Osteoblast (primary cell): ENCODE measurements around the gene EDC4. TPM values are rescaled to one million over a fixed set of nuclear protein-coding genes. Genes with fewer than 3 reads are reported as not detected.

ENCODE experiments used
- DNase-seq: peaks from one replicate; pipeline ENCODE4 v3.0.0; 2011; ENCODE audit warnings: low spot score, mixed read lengths; ENCODE audit not compliant: insufficient read length; ENCODE audit errors: missing footprints
- H2AFZ ChIP-seq: 2 replicates; pipeline ENCODE4 v1.6.0; 2011; ENCODE audit warnings: mild to moderate bottlenecking, low read length
- H3K27ac ChIP-seq: 2 replicates; pipeline ENCODE4 v1.5.1; 2011; ENCODE audit warnings: mild to moderate bottlenecking, low read depth, low read length, moderate library complexity
- H3K27me3 ChIP-seq: 2 replicates; pipeline ENCODE4 v1.6.0; 2012; ENCODE audit warnings: mild to moderate bottlenecking, control low read depth, inconsistent platforms, low read length, moderate library complexity; ENCODE audit not compliant: insufficient read depth
- H3K36me3 ChIP-seq: 2 replicates; pipeline ENCODE4 v1.5.1; 2011; ENCODE audit warnings: mild to moderate bottlenecking, low read length, control low read depth, moderate library complexity; ENCODE audit not compliant: insufficient read depth
- H3K4me1 ChIP-seq: 2 replicates; pipeline ENCODE4 v1.5.1; 2011; ENCODE audit warnings: mild to moderate bottlenecking, low read length, control low read depth, moderate library complexity; ENCODE audit not compliant: insufficient read depth
- H3K4me2 ChIP-seq: 2 replicates; pipeline ENCODE4 v1.6.0; 2011; ENCODE audit warnings: mild to moderate bottlenecking, low read length; ENCODE audit not compliant: insufficient read depth
- H3K4me3 ChIP-seq: fragments of 200-600 bp; sonication (generic); 3 replicates; pipeline ENCODE4 v1.5.1; 2012; ENCODE audit warnings: mild to moderate bottlenecking, low read length, inconsistent platforms; ENCODE audit not compliant: insufficient read depth
- H3K79me2 ChIP-seq: 2 replicates; pipeline ENCODE4 v1.6.0; 2012; ENCODE audit warnings: mild to moderate bottlenecking, low read length, control low read depth, inconsistent platforms; ENCODE audit not compliant: insufficient read depth
- H3K9me3 ChIP-seq: 2 replicates; pipeline ENCODE4 v1.5.1; 2011; ENCODE audit warnings: low read depth, low read length, control low read depth
- H4K20me1 ChIP-seq: 2 replicates; pipeline ENCODE4 v1.6.0; 2012; ENCODE audit warnings: mild to moderate bottlenecking, low read length, control low read depth; ENCODE audit not compliant: insufficient read depth
- CTCF ChIP-seq: IDR thresholded peaks from 2 replicates; pipeline ENCODE4 v1.5.1; 2011; ENCODE audit warnings: mild to moderate bottlenecking, low read depth, low read length, moderate library complexity; ENCODE audit errors: extremely low read depth
- total RNA-seq: library from RNA; depleted of rRNA; stranded (reverse); fragments of >200 nt; gene quantifications from 2 replicates; pipeline ENCODE4 v1.2.3, GENCODE V29; 2012

Gene EDC4
- total RNA-seq, 1 donor = 60.8 TPM

DNA sequence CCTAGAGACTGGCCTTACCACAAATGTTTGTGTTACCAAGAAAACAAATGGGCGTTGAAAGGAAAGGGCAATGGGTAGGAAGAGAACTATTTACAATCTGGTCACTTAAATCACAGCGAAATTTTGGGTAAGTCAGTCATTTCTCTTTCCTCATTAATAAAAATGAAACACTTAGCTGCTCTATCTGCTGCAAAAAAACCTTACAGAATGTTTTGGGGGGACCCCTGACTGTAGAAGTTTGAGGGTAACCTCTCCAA lies 26.9 kb upstream of the EDC4 start:
- peaks cover 7% of the 10 kb centered on the region for H3K36me3 ChIP-seq
- peak overlapping the region; percentile 98 for H3K4me3 ChIP-seq
- DNase-seq = no peak
- peaks cover 23% of the 10 kb centered on the region for H4K20me1 ChIP-seq
- H3K4me1 ChIP-seq = peaks cover 44% of the 10 kb centered on the region
- H3K27me3 ChIP-seq = no peaks in the 10 kb centered on the region
- peaks cover 74% of the 10 kb centered on the region for H3K79me2 ChIP-seq
- no peak for TF ChIP-seq CTCF
- no peaks in the 10 kb centered on the region for H3K9me3 ChIP-seq
- H2AFZ ChIP-seq = peak overlapping the region; percentile 82
- H3K4me2 ChIP-seq = peak overlapping the region; percentile 87
- peak overlapping the region; percentile 86 for H3K27ac ChIP-seq

DNA sequence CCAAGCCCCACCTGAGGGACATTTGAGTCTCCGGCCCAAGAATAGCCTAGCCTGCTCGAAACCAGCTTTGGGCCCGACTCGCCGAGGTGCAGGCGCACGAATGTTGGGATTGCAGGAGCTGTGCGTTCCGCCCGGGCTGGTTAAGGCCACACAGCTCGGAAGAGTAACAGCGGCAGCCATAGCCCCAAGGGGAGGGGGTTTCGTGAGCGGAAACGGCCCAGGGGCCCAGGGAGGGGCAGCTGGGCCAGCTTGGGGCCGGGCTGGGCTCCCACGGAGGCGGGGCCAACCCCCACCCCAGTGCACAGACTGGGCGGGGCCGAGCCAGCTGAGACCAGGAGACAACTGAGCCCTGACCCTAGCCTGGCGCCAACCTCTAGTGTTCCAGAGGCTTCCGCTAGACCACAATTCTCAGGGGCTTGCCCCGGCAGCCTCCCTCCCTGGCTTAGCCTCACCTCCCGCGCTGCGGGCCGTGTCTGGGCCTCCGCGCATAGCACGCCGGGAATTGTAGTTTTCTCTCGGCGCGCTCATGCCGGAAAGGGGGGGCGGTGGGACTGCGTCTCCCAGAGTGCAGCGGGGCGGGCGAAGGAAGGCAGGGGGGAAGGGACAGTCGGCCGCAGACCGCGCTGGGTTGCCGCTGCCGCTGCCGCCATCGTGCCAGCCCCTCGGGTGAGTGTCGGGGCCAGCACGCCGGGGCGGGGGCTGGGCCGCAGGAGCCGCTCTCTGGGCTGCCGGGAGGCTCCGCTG lies 26.4 kb upstream of the EDC4 start, which contains the start of gene NUTF2:
Gene NUTF2, plus strand, starts transcription at position 614 of the 744 bp plus-strand sequence. CDS start 18,198 bp downstream, outside the sequence.
- Histone ChIP-seq H3K79me2 (peaks cover 78% of the 10 kb centered on the region), H3K27ac (peak within 1 kb of the TSS; percentile 86), H2AFZ (peak within 1 kb of the TSS; percentile 82), H3K36me3 (peaks cover 7% of the 10 kb centered on the region), H3K4me2 (peak within 1 kb of the TSS; percentile 96), H3K4me1 (peaks cover 42% of the 10 kb centered on the region), H3K9me3 (no peaks in the 10 kb centered on the region), H3K27me3 (no peaks in the 10 kb centered on the region), H4K20me1 (peaks cover 26% of the 10 kb centered on the region), H3K4me3 (peak within 1 kb of the TSS; percentile 98)
- DNase-seq = peak; percentile 99
- TF ChIP-seq CTCF = no peak

GRCh38 chr16:67847064-67847861 lies 25.6 kb upstream of the EDC4 start, which contains the start of gene CENPT:
TSS of gene CENPT (minus strand) at chr16:67847693. CDS start at chr16:67833859, 13,834 bp downstream.
- H3K4me1 ChIP-seq = peaks cover 40% of the 10 kb centered on the region
- peak within 1 kb of the TSS; percentile 82 for H2AFZ ChIP-seq
- DNase-seq = peak; percentile 98
- no peaks in the 10 kb centered on the region for H3K27me3 ChIP-seq
- TF ChIP-seq CTCF = no peak
- peaks cover 86% of the 10 kb centered on the region for H3K79me2 ChIP-seq
- peak within 1 kb of the TSS; percentile 96 for H3K4me2 ChIP-seq
- peak within 1 kb of the TSS; percentile 86 for H3K27ac ChIP-seq
- peaks cover 29% of the 10 kb centered on the region for H4K20me1 ChIP-seq
- peak within 1 kb of the TSS; percentile 98 for H3K4me3 ChIP-seq
- no peaks in the 10 kb centered on the region for H3K9me3 ChIP-seq
- H3K36me3 ChIP-seq = peaks cover 7% of the 10 kb centered on the region

DNA sequence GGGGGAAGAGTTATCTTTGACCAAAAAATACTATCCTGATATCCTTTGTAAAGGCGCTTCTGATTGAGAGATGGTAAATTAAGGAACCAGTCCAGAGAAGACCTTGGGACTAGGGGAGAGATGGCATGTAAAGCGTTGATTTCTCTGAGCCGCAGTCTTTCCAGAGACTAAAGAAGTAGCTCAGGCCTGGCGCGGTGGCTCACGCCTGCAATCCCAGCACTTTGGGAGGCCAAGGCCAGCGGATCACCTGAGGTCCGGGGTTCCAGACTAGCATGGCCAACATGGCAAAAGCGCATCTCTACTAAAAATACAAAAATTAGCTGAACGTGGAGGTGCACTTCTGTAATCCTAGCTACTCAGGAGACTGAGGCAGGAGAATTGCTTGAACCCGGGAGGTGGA lies 24.7 kb upstream of the EDC4 start:
- no peak for DNase-seq
- H3K36me3 ChIP-seq = peaks cover 7% of the 10 kb centered on the region
- peaks cover 89% of the 10 kb centered on the region for H3K79me2 ChIP-seq
- peak overlapping the region; percentile 86 for H3K27ac ChIP-seq
- H3K4me2 ChIP-seq = peak overlapping the region; percentile 96
- H3K4me1 ChIP-seq = peaks cover 37% of the 10 kb centered on the region
- peaks cover 31% of the 10 kb centered on the region for H4K20me1 ChIP-seq
- H2AFZ ChIP-seq = no peak overlapping the region
- no peaks in the 10 kb centered on the region for H3K27me3 ChIP-seq
- H3K9me3 ChIP-seq = no peaks in the 10 kb centered on the region
- H3K4me3 ChIP-seq = peak overlapping the region; percentile 98
- TF ChIP-seq CTCF = no peak
